ENCODE data around the gene DNAH17.
"Not testable (repeated sequence)": the region's sequence is repeated elsewhere in the genome, so short reads cannot be mapped to it uniquely, and the experiment has no call there.

DNAH17 gene

DNA sequence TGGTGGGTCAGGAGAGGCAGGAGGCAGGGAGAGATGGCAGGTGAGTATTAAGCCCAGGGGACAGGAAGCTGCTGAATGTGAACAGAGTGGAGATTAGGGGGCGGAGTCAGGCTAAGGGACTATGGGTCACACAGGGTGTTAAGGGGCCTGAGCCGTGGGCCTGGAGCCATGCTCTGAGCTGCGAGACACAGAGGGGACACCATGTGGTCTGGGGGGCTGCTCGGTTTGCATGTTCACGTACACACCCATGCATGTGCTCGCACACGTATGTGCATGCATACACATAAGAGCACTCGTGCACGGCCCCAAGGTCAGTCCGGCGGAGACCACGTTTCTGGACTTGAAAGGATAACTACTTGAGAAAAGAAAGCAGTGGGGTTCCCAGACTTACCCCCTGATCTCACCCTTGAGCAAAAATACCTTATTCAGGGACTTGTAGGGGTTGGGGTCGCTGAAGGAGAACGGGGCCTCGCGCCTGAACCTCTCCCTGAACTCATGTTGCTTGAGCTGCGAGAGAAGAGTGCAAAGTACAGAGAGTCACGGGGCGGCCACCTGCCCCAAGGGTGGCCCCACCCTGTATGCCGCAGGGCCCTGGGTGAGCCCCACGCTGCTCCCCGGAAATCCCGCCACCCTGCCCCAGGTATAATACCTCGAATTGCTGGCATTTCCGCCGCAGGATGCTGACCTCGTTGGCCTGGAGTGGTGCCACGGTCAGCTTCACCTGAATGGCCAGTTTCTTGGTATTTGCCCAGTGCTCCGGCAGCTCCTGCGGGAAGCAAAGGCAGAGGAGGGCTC lies 50.8 kb downstream of the DNAH17 start:
- DNase-seq (ENCODE audit: extremely low read depth in 1 of 2, low read depth in 1 of 2) = no peak

DNA sequence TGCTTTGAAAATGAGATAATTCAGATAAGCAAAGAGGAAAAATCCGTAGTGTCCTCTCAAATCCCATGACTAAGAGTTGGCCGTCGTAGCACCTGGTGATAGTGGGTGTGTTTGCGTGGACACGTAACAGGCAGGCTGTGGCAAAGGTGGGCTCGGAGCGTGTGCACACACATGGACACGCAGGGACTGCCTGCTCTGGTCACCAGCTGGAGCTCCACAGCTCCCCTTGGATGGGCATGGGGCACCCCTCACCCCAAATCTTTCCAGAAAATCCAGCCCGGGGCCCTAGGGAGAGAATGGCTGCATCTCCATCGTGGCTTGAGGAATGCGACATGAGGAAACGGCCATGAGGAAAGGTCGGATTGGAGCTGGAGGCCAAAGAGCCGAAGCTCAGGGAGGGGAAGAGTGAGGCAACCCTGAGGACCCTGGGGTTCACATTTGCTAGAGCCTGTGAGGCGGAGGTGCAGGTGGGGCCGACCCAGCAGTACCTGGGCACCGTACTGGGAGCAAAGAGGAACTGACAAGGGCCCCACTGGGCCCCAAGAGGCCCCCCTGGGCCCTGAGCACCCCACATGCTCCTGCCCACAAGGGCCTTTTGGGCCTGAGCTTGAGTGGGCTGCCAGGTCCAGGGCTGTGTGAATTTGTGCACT lies 51.6 kb downstream of the DNAH17 start:
- DNase-seq (ENCODE audit: extremely low read depth in 1 of 2, low read depth in 1 of 2) = no peak

DNA sequence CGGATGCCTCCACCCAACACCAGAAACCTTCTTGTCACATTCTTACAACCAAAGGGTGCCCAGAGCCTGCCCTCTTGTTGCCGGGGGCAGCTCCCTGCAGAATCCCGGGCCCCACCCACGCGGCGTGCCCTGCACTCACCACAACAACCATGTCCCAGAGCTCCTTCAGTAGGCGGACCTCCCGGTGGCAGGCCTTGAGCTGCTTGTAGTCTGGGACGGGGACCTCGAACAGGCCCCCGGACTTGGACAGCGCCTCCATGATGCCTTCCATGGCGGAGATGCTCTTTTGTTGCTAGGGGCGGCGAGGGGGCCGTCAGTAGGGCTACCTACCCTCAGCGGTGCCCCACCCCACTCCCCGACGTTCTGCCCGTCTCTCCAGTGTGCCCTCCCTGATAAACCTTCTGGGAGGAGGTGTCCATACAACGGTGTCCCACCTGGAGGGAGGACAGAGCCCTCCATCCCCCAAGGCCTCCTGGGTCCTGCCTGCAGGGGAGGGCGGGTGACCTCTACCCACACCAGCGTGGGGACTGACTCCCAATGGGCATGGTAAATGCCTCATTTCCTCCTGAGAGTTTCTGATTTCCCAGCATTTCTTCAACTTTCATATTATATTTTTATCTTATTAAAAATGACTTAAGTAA lies 52.2 kb downstream of the DNAH17 start:
- no peak for DNase-seq (ENCODE audit: extremely low read depth in 1 of 2, low read depth in 1 of 2)

DNA sequence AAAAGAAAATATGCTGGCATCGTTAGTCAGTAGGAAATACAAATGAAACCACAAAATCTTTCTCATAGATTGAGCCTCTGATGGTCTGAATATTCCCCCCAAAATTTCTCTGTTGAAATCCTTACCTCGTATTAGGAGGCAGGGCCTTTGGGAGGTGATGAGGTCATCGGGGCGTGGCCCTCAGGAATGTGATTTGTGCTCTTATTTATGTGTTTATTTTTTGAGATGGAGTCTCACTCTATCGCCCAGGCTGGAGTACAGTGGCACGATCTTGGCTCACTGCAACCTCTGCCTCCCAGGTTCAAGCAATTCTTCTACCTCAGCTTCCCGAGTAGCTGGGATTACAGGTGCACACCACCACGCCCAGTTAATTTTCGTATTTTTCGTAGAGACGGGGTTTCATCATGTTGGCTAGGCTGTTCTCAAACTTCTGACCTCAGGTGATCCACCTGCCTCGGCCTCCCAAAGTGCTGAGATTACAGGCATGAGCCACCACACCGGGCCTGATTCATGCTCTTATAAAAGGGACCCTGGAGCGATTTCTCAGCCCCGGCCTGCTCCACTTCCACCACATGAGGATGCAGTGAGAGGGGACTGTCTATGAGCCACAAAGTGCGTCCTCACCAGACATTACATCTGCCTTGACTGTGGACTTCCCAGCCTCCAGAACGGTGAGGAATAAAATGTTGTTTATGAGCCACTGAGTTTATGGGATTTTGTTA lies 53.1 kb downstream of the DNAH17 start:
- no peak for DNase-seq (ENCODE audit: extremely low read depth in 1 of 2, low read depth in 1 of 2)

DNA sequence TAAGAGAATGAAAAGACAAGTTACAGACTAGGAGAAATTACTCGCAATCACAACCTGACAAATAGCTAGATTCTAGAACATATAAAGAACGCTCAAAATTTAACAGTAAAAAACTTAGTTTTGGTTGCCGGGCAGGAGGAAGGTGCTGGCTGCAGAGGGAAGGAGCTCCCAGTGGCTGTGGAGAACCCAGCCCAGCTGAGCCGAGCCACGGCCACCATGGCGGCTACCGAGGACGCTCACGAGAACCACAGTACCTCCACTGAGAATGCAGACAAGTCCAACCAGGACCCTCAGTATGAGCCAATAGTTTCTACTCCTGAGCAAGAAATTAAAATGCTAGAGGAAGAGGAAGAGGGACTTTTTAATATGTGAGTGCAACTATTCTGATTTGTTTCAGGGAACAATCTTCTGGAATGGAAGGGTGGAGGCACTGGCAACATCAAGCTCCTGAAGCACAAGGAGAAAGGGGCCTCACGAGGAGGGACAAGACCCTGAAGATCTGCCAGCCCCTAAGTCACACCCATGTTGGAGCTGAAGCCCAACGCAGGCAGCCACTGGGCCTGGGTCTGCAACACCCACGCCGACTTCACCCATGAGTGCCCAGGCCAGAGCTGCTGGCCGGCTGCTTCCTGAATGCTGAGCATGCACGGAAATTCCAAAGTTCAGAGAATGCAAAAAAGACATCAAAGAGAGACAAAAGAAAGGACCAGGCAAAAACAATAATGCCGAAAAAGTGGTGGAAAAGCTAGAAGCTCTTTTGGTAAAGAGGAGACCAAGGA lies 55.0 kb downstream of the DNAH17 start:
- no peak for DNase-seq (ENCODE audit: extremely low read depth in 1 of 2, low read depth in 1 of 2)

DNA sequence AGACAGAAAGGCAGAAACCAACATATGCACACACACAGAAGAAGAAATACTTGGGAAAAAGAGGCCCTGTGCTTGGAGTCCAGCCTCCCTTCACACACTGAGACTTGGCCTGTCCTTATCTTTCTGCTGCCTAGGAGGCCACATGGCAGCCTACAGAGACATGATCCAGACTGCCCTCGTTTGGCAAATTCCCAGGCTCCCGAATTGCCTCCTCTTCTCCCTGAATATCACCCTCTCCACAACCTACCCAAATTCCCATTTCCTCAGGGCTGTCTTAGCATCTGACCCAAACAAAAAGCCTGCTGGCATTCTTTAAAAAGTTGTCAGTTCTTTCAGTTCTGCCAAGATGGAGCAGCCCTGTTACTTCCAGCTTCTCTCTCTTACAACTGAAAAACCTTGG lies 59.8 kb downstream of the DNAH17 start:
- no peak for DNase-seq (ENCODE audit: extremely low read depth in 1 of 2, low read depth in 1 of 2)

DNA sequence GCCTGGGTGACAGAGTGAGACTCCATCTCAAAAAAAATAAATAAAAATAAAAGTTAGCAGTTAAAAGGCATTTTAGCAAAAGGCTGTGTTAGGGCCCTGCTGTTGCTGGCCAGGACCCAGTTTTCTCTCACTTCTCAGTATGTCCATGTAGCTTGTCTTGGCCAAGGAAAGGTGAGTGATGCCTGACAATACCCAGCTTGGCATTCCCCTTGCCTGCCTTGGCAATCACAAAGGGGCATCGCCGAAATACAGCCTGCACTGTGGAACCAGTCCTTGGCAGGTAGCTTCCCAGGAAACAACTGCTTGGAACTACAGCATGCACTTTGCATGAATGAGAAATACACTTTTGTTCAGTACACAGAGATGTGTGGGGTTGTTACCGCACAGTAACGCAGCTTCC lies 61.7 kb downstream of the DNAH17 start:
- no peak for DNase-seq (ENCODE audit: extremely low read depth in 1 of 2, low read depth in 1 of 2)

DNA sequence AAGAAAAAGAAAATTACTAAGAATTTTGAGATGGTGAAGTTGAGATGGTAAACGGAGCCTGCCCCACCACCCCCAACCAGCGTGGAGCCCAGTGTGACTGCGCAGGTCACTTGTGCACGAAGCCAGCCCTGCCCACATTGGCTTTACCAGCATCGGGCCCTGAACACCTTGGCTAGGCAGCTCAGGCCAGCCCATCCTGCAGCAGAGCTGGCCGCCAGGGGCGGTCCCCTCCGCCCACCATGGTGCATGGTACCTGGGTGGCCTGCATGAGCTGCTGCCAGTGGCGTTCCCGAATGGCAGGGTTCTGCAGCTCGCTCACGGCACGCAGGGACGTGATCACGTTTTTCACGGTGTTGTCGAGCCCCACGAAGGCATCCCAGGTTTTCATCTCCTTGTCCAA lies 62.7 kb downstream of the DNAH17 start:
- DNase-seq (ENCODE audit: extremely low read depth in 1 of 2, low read depth in 1 of 2) = no peak

DNA sequence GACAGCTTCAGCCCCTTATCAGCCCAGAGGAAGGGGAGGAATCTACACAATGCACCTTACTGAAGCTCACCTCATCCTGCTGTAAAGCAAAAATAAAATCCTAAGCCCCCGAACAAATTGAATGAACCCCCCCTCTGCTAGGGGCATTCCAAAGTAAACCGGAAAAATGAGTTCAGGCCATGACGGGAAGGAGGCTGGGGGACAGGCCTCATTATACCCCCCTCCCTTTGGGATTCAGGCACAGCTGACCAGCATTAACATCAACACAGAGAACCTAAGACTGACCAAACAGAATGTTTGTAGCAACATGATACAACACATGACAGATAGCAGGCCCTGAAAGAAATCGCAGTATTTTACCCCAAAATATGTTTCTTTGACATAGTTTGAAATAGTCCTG lies 64.2 kb downstream of the DNAH17 start:
- no peak for DNase-seq (ENCODE audit: extremely low read depth in 1 of 2, low read depth in 1 of 2)

DNA sequence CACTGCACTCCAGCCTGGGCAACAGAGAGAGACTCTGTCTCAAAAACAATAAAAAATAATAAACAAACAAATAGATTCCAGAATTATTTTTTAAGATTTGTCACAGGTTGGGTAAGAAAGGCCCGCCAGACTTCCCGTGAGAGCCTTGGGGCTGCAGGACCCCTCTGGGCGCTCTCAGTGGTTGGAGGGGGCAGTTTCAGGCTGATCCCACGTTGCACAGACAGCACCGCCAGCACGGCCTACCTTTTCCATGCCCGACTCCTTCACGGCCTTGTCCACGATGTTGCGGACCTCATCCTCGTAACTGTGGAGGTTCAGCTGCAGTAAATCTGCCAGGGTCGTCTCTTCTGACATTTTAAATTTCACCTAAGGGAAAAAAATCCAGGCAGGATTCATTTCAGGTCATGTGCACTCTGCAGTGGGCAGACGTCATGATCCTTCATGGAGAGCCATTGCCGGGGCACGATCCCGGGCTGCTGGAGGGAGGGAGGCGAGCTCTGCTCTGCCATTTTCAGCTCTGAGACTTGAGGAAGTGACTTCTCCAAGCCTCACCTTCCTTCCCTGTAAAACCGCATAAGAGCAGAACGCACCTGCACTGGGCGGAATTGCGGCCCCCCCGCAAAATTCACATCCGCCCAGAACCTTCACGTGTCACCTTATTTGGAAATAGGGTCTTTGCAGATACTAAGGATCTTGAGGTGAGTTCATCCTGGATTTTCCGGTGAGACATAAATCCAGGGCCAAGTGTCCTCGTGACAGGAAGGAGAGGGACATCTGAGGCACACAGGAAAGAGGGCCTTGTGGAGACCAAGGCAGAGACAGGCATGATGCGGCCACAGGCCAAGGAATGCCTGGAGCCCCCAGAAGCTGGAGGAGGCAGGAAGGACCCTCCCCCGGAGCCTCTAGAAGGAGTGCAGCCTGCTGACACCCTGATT lies 66.8 kb downstream of the DNAH17 start:
- no peak for DNase-seq (ENCODE audit: extremely low read depth in 1 of 2, low read depth in 1 of 2)

DNA sequence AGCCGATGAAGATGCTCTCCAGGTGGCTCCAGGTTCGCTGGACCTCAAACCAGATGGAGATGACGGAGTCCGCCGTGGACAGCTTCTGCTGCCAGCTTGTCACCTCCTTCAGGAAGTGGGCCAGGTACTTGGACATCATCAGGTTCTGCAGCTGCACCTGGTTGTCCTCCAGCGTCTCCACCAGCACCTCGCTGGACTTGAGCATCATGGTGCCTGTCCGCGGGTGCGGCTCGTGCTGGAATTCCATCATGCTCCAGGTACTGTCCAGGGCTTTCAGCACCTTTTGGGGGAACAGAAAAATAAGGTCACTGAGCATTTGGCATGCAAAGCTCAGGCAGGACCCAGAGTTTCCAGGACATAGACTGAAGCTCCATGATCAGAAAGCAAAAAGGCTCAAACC lies 69.7 kb downstream of the DNAH17 start:
- DNase-seq (ENCODE audit: extremely low read depth in 1 of 2, low read depth in 1 of 2) = no peak

DNA sequence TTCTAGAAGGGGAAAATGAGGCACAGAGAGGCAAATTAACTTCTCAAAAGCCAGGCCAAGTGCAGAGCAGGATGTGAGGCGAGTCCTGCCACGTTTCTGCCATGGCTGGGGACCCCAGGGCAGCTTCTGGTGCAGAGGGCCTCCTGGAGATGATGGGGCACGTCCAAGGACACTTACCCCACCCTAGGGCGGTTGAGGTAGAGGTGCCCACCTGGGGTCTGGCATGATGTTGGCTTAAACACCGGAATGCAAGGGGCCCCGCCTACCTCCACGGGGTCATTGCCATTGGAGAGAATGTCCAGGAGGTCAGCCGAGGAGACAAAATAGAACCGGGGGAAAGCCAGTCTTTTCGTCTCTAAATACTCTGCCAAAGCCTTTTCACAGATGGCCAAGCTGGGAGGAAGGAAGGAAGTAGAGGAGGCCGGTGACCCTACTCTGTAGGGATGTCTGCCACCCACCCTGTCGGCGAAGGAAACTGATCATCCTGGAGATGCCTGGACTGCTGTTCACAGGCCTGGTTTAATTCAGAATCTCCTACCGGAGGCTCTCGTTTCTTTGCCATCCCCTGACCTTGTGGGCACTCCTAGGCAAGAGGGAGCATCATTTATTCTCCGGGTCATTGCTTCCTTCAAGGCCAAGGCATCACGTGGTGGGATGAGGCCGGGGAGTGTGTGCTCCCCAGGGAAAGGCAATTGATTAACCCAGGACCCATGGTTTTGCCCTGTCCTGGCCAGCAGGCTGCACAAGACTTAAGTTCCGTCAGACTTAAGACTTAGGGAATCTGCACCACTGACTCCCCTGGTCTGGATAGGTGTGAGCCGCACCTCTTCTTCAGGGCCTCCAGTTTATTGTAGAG lies 70.5 kb downstream of the DNAH17 start:
- no peak for DNase-seq (ENCODE audit: extremely low read depth in 1 of 2, low read depth in 1 of 2)

DNA sequence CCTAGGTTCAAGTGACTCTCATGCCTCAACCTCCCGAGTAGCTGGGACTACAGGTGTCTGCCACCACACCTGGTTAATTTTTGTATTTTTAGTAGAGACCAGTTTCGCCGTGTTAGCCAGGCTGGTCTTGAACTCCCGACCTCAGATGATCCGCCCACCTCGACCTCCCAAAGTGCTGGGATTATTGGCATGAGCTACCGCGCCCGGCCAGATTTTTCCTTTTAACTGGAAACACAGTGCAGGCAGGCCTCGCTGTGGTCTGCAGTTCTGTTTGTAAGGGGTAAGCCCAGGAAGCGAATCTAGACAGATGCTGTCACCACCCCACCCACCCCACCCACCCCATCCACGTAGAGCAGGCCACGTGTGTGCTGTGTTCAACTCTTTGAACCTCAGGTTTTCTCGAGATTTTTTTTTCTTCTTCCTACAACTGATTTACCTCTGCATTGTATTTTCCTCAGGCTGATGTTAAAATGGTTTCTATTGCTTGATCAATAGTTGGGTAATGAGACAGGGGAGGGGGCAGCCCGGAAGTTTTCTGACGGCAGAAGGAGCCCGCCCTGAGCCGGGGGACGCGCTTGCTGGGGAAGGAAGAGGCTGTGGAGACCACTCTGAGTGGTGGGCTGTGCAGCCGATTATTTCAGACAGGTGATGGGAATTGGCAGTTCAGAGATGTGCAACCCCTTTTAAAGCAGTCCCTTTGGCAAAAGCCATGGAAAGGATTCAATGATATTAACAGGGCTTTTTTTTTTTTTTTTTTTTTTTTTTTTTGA lies 72.9 kb downstream of the DNAH17 start:
- no peak for DNase-seq (ENCODE audit: extremely low read depth in 1 of 2, low read depth in 1 of 2)

DNA sequence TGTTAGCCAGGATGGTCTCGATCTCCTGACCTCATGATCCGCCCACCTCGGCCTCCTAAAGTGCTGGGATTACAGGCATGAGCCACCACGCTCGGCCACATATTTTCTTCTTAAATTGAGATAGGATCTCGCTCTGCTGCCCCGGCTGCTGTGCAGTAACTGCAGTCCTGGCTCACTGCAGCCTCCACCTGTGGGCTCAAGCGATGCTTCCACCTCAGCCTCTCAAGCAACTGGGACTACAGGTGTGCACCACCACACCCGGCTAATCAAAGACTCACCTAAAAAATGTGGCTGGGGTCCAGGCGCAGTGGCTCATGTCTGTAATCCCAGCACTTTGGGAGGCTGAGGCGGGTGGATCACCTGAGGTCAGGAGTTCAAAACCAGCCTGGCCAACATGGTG lies 73.8 kb downstream of the DNAH17 start:
- DNase-seq (ENCODE audit: extremely low read depth in 1 of 2, low read depth in 1 of 2) = not testable (repeated sequence)

DNA sequence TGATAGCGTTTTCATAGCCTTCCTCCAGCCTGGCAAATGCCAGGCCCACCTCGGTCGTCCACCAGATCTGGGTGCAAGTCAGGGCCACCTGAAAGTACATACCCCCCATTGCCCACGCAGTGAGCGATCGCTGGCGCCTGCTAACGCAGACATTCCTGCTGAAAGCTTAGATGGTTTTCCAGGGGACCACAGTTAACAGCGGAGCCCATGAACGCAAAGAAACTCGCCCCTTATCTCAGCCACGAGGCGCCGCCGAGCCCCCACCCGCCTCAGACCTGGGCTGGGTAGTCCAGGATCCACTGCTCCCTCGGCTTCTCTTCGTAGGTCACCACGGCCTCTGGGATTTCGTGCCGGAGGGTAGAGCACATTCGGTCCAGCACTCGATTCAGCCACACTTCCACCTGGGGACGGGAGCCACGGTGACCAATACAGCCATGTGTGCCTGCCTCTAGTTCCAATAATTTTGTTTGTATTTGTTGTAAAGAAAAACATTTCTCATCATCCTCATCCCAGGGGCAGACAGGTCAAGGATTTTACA lies 74.5 kb downstream of the DNAH17 start:
- no peak for DNase-seq (ENCODE audit: extremely low read depth in 1 of 2, low read depth in 1 of 2)

DNA sequence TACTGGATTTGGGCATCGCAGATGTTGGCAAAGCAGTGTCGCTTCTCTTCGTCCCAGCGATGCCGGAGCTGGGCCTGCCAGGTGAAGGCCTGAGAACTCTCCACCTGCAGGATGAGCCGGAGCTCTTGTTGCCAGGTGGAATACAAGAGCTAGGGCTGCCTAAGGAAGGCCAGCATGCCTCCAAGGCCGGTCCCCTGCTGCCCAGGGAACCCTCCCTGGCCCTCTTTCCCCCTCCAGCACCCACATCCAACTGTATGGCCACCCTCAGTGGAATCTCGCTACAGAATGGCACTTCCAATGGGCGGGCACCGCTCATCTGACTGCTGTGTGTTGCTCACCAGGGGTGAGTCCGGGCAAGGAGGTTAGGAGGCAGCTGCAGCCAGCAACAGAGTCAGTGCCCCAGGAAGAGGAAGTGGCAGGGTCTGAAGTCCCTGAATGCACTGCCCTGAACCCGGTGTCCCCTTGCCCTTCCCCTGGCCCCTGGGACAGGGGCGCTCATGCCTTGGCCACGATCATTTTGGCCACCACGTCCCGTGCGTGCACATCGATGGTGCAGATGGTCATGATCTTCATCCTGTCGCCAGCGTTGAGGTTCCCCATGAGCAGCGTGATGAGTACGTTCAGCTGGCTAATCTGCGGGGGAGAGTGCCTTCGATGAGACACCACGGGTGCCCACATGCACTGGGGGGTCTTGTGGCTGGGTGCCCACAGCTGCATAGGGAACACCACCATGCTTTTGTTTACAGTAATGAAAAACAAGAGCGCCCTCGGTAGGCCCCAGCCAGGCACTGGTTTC lies 75.8 kb downstream of the DNAH17 start:
- no peak for DNase-seq (ENCODE audit: extremely low read depth in 1 of 2, low read depth in 1 of 2)

DNA sequence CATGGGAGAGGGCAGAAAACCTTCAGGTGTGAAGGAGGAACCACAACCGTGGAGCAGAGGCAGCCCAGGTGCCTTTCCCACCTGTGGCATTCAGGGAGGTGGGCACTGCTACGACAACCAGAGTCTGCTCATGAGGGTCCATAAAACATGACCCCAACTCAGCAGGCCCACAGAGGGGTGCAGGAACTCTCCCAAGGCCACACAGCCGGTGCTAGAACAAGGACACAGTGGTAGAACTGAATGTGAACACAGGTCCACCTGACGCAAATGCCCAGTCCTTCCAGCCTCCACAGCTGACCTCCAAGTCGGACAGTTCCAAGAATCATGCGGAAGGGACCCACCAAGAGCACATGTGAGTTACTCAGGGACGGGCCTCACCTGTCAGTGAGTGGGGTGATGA lies 76.4 kb downstream of the DNAH17 start:
- DNase-seq (ENCODE audit: extremely low read depth in 1 of 2, low read depth in 1 of 2) = no peak

All from activated CD8-positive, alpha-beta memory T cell treated with anti-CD3 and anti-CD28 coated beads for 1 hour (primary cell).